ENCODE data around the gene PLCH1.

GRCh38 chr3:155326901-155327300 is 418.0 kb downstream of the PLCH1 start:
- TF ChIP-seq, protein P1, sequence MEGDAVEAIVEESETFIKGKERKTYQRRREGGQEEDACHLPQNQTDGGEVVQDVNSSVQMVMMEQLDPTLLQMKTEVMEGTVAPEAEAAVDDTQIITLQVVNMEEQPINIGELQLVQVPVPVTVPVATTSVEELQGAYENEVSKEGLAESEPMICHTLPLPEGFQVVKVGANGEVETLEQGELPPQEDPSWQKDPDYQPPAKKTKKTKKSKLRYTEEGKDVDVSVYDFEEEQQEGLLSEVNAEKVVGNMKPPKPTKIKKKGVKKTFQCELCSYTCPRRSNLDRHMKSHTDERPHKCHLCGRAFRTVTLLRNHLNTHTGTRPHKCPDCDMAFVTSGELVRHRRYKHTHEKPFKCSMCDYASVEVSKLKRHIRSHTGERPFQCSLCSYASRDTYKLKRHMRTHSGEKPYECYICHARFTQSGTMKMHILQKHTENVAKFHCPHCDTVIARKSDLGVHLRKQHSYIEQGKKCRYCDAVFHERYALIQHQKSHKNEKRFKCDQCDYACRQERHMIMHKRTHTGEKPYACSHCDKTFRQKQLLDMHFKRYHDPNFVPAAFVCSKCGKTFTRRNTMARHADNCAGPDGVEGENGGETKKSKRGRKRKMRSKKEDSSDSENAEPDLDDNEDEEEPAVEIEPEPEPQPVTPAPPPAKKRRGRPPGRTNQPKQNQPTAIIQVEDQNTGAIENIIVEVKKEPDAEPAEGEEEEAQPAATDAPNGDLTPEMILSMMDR (conservative IDR thresholded peaks at IDR 0.05 in 1 of 2, IDR thresholded peaks at IDR 0.05 in 1 of 2; ENCODE audit: low read depth in 1 of 2, low read length in 2 of 2): no peak
- TF ChIP-seq EZH2 (IDR thresholded peaks at IDR 0.05; ENCODE audit: low read length, missing control alignments): no peak
